HCT116 (cell line): Measurements from ENCODE around the gene IMMP2L. TPM values are rescaled to one million over a fixed set of nuclear protein-coding genes. Genes with fewer than 3 reads are reported as not detected.

Experiments
- ATAC-seq: fragments of 200-7000 bp; cut with Tn5 transposase; 2 replicates; pipeline ENCODE4 v1.9.1; 2020; ENCODE audit warnings: mild to moderate bottlenecking, moderate library complexity
- BruUV-seq: library from RNA; stranded (reverse); fragments of 400-500 nt; replicated peaks from 2 replicates; lab custom pipeline; 2021; lab: Mats Ljungman, UMichigan
- CTCF ChIA-PET: fragments of 300-600 bp; sonication (Branson Sonifier 250); formaldehyde crosslinking; loops from one replicate; lab custom pipeline; 2021; ENCODE audit warnings: antibody characterized with exemption; lab: Charles Lee
- POLR2A ChIA-PET: fragments of 300-600, 350-600 bp; sonication (Branson Sonifier 250); formaldehyde crosslinking; loops from one replicate; lab custom pipeline; 2021; ENCODE audit warnings: antibody characterized with exemption; lab: Charles Lee
- RAD21 ChIA-PET, 2 experiments: fragments of 300-600 bp; sonication (Branson Sonifier 250); formaldehyde crosslinking; loops; one replicate each; lab custom pipeline; 2023; ENCODE audit warnings: low total read pairs in 2 of 2; ENCODE audit not compliant: uncharacterized antibody in 2 of 2, unreplicated experiment in 2 of 2, low non-redundant PET in 1 of 2; lab: Charles Lee
- DNase-seq: peaks from one replicate; pipeline ENCODE4 v3.0.0-alpha.2; 2010; ENCODE audit warnings: low read depth, low spot score
- H2AFZ ChIP-seq: fragments of 200-600 bp; shearing (Covaris generic), sonication (generic); 2 replicates; pipeline ENCODE4 v1.6.1; 2017; ENCODE audit warnings: low read depth, mixed run types, mixed read lengths, antibody characterized with exemption, low read length; ENCODE audit not compliant: poor library complexity, severe bottlenecking
- H3K27ac ChIP-seq: 2 replicates; pipeline ENCODE4 v1.5.1; 2012; ENCODE audit warnings: low read depth, low read length
- H3K27me3 ChIP-seq: fragments of 200-600 bp; sonication (generic); 2 replicates; pipeline ENCODE4 v1.6.1; 2016; ENCODE audit warnings: mixed run types, low read length, mixed read lengths; ENCODE audit not compliant: insufficient read depth
- H3K36me3 ChIP-seq, 2 experiments: fragments of 200-500 bp in 1 of 2; fragments of 200-600 bp in 1 of 2; sonication (Bioruptor generic) in 1 of 2; sonication (generic) in 1 of 2; 2 replicates each; pipeline versions ENCODE4 v1.5.1 to v1.6.1; 2014 to 2016; ENCODE audit warnings: low read length in 2 of 2, inconsistent platforms in 1 of 2, mixed read lengths in 1 of 2, mixed run types in 1 of 2; ENCODE audit not compliant: insufficient read depth in 2 of 2, control insufficient read depth in 1 of 2
- H3K4me1 ChIP-seq, 2 experiments: fragments of 200-600 bp in 1 of 2; sonication (generic) in 1 of 2; 2 replicates each; pipeline versions ENCODE4 v1.5.1 to v1.6.1; 2012 to 2017; ENCODE audit warnings: low read length in 2 of 2, inconsistent platforms in 1 of 2, mild to moderate bottlenecking in 1 of 2, mixed read lengths in 1 of 2, mixed run types in 1 of 2, moderate library complexity in 1 of 2; ENCODE audit not compliant: insufficient read depth in 2 of 2, control insufficient read depth in 1 of 2
- H3K4me2 ChIP-seq: fragments of 200-600 bp; sonication (generic); 2 replicates; pipeline ENCODE4 v1.6.1; 2017; ENCODE audit warnings: mixed run types, low read length, mixed read lengths
- H3K4me3 ChIP-seq, 2 experiments: fragments of 200-600 bp in 1 of 2; sonication (generic) in 1 of 2; replicated peaks in 1 of 2; 2 replicates each; pipeline ENCODE4 v1.5.1; 2011 to 2016; ENCODE audit warnings: low read length in 2 of 2, control low read depth in 1 of 2, low read depth in 1 of 2, mild to moderate bottlenecking in 1 of 2, mixed read lengths in 1 of 2, mixed run types in 1 of 2
- H3K79me2 ChIP-seq: fragments of 200-600 bp; sonication (generic); 2 replicates; pipeline ENCODE4 v1.6.1; 2017; ENCODE audit warnings: mild to moderate bottlenecking, mixed run types, low read length, moderate library complexity, mixed read lengths; ENCODE audit not compliant: insufficient read depth
- H3K9ac ChIP-seq: fragments of 200-600 bp; sonication (generic); 2 replicates; pipeline ENCODE4 v1.6.1; 2016; ENCODE audit warnings: low read length, mixed read lengths
- H3K9me2 ChIP-seq: fragments of 200-600 bp; sonication (generic), shearing (Covaris generic); 2 replicates; pipeline ENCODE4 v1.6.1; 2017; ENCODE audit warnings: mixed run types, mild to moderate bottlenecking, moderate library complexity; ENCODE audit not compliant: insufficient read depth
- H3K9me3 ChIP-seq, 2 experiments: fragments of 200-500 bp in 1 of 2; fragments of 200-600 bp in 1 of 2; sonication (Bioruptor generic) in 1 of 2; sonication (generic) in 1 of 2; 2 replicates each; pipeline ENCODE4 v1.6.1; 2014 to 2017; ENCODE audit warnings: low read length in 2 of 2, mixed read lengths in 2 of 2, inconsistent platforms in 1 of 2, low read depth in 1 of 2, mild to moderate bottlenecking in 1 of 2, mixed run types in 1 of 2, moderate library complexity in 1 of 2; ENCODE audit not compliant: control insufficient read depth in 1 of 2, insufficient read depth in 1 of 2
- H4K20me1 ChIP-seq: fragments of 200-600 bp; sonication (generic), shearing (Covaris generic); 2 replicates; pipeline ENCODE4 v1.6.1; 2017; ENCODE audit warnings: mixed run types, mild to moderate bottlenecking, moderate library complexity; ENCODE audit not compliant: insufficient read depth
- CBX3 ChIP-seq: IDR thresholded peaks from 2 replicates; pipeline ENCODE4 v1.6.1; 2012; ENCODE audit warnings: low read depth
- CEBPB ChIP-seq: IDR thresholded peaks from 2 replicates; pipeline ENCODE4 v1.6.1; 2012; ENCODE audit warnings: low read depth
- EGR1 ChIP-seq: IDR thresholded peaks from 2 replicates; pipeline ENCODE4 v1.6.1; 2012; ENCODE audit warnings: low read depth
- ELF1 ChIP-seq: IDR thresholded peaks from 2 replicates; pipeline ENCODE4 v1.6.1; 2012; ENCODE audit warnings: low read depth, borderline replicate concordance
- EZH2 ChIP-seq: fragments of 200-600 bp; sonication (generic); IDR thresholded peaks from 2 replicates; pipeline ENCODE4 v1.6.1; 2017; ENCODE audit warnings: antibody characterized with exemption, mixed run types
- FOSL1 ChIP-seq: IDR thresholded peaks from 2 replicates; pipeline ENCODE4 v1.6.1; 2012; ENCODE audit warnings: low read depth
- JUND ChIP-seq: IDR thresholded peaks from 2 replicates; pipeline ENCODE4 v1.6.1; 2012
- MAX ChIP-seq: IDR thresholded peaks from 2 replicates; pipeline ENCODE4 v1.6.1; 2012
- POLR2AphosphoS5 ChIP-seq: IDR thresholded peaks from 2 replicates; pipeline ENCODE4 v1.6.1; 2011; ENCODE audit warnings: mild to moderate bottlenecking, low read depth, low read length, moderate library complexity
- RAD21 ChIP-seq: IDR thresholded peaks from 2 replicates; pipeline ENCODE4 v1.6.1; 2012; ENCODE audit warnings: low read depth, mild to moderate bottlenecking
- SP1 ChIP-seq: IDR thresholded peaks from 2 replicates; pipeline ENCODE4 v1.6.1; 2012; ENCODE audit warnings: low read depth
- SRF ChIP-seq: IDR thresholded peaks from 2 replicates; pipeline ENCODE4 v1.6.1; 2012; ENCODE audit warnings: low read depth
- TCF7L2 ChIP-seq: IDR thresholded peaks from 2 replicates; pipeline ENCODE4 v1.7.0; 2011; ENCODE audit warnings: borderline replicate concordance, inconsistent platforms; ENCODE audit not compliant: insufficient read depth, insufficient read length; ENCODE audit errors: extremely low read depth
- YY1 ChIP-seq: IDR thresholded peaks from 2 replicates; pipeline ENCODE4 v1.6.1; 2011; ENCODE audit warnings: low read length, low read depth, moderate library complexity, mild to moderate bottlenecking; ENCODE audit not compliant: insufficient replicate concordance; ENCODE audit errors: extremely low read depth
- ZBTB33 ChIP-seq: IDR thresholded peaks from 2 replicates; pipeline ENCODE4 v1.6.1; 2011; ENCODE audit warnings: mild to moderate bottlenecking, low read length, moderate library complexity; ENCODE audit not compliant: insufficient replicate concordance; ENCODE audit errors: extremely low read depth
- ZFX ChIP-seq: fragments of 450-650 bp; IDR thresholded peaks from 2 replicates; pipeline ENCODE4 v1.6.1; 2017
- ZNF274 ChIP-seq: fragments of 200-500 bp; sonication (Bioruptor generic); IDR thresholded peaks from 2 replicates; pipeline ENCODE4 v1.6.1; 2014; ENCODE audit warnings: mild to moderate bottlenecking, low read depth, low read length, inconsistent platforms
- intact Hi-C: fragments of 100-400 bp; cut with micrococcal nuclease; formaldehyde crosslinking; loops from 2 replicates; pipeline ENCODE4 v1.10.0; 2022
- total RNA-seq: library from RNA; stranded (reverse); gene quantifications from one replicate; pipeline ENCODE4 v1.2.1, GENCODE V29; 2021; ENCODE audit not compliant: unreplicated experiment

Gene IMMP2L
- total RNA-seq, 1 experiment from 2014 or later = 21.1 TPM

GRCh38 chr7:111259991-111260390 is 302.3 kb downstream of the IMMP2L start:
- no peak for TF ChIP-seq FOSL1
- no peak for TF ChIP-seq POLR2AphosphoS5
- TF ChIP-seq EGR1 = no peak
- no peak for TF ChIP-seq CBX3
- no peak for TF ChIP-seq RAD21
- TF ChIP-seq ZNF274 = no peak
- TF ChIP-seq SP1 = no peak
- no peak for TF ChIP-seq CEBPB
- no peak for TF ChIP-seq SRF
- no peak for TF ChIP-seq ELF1
- no peak for TF ChIP-seq JUND
- no peak for TF ChIP-seq TCF7L2
- no peak for TF ChIP-seq ZBTB33
- no peak for TF ChIP-seq YY1
- no peak for TF ChIP-seq MAX
- no peak for TF ChIP-seq ZFX
- TF ChIP-seq EZH2 = no peak
- intact Hi-C loops = no loop called here
- no peak for ATAC-seq
- H3K9me3 ChIP-seq = no peaks in the 10 kb centered on the region
- H3K4me2 ChIP-seq = no peak overlapping the region
- H4K20me1 ChIP-seq = no peaks in the 10 kb centered on the region
- H3K36me3 ChIP-seq = no peaks in the 10 kb centered on the region
- no peaks in the 10 kb centered on the region for H3K79me2 ChIP-seq
- H3K9ac ChIP-seq = no peak overlapping the region
- POLR2A ChIA-PET = no interaction called here
- DNase-seq = no peak
- CTCF ChIA-PET = no interaction called here
- no peak overlapping the region for H3K4me3 ChIP-seq
- no peak overlapping the region for H3K27ac ChIP-seq
- BruUV-seq = no TSS peak
- no peak overlapping the region for H2AFZ ChIP-seq
- H3K27me3 ChIP-seq = no peaks in the 10 kb centered on the region
- H3K4me1 ChIP-seq = no peaks in the 10 kb centered on the region
- H3K9me2 ChIP-seq = no peaks in the 10 kb centered on the region
- RAD21 ChIA-PET = no interaction called here
